Measurements from ENCODE around the gene SCN1B. TPM values are rescaled to one million over a fixed set of nuclear protein-coding genes. Genes with fewer than 3 reads are reported as not detected.

SCN1B gene
- total and polyA plus RNA-seq, 7 donors: 55.6 to 345 (median 248) TPM

- WGBS, 3 donors: 14 to 29% (median 21%) methylated on average over 3 of the region's 3 CpGs
- Histone ChIP-seq H3K9me3 (no peaks in the 10 kb centered on the region), H3K4me3 (no peak overlapping the region), H3K4me1 (peaks cover 21% of the 10 kb centered on the region), H3K27ac (peak overlapping the region; percentile 16), H3K36me3 (ENCODE audit: insufficient read depth in 1 of 2, low read depth in 1 of 2) (no peaks in the 10 kb centered on the region), H3K27me3 (ENCODE audit: insufficient read depth in 3 of 3, low read length in 2 of 3) (no peaks in the 10 kb centered on the region)
- no peak for TF ChIP-seq CTCF (IDR thresholded peaks at IDR 0.05)
- peak; percentile 29 to 54 (median 50) for ATAC-seq
- intact Hi-C loops (cut with DNase I): no loop called here
- DNase-seq: no peak
Measured at GRCh38 chr19:35055715-35056179, 25.5 kb downstream of the SCN1B start.

- Histone ChIP-seq H3K4me1 (peaks cover 21% of the 10 kb centered on the region), H3K9me3 (no peaks in the 10 kb centered on the region), H3K36me3 (ENCODE audit: insufficient read depth in 1 of 2, low read depth in 1 of 2) (no peaks in the 10 kb centered on the region), H3K27ac (peak overlapping the region; percentile 16), H3K27me3 (ENCODE audit: insufficient read depth in 3 of 3, low read length in 2 of 3) (no peaks in the 10 kb centered on the region), H3K4me3 (no peak overlapping the region)
- no peak for TF ChIP-seq CTCF (IDR thresholded peaks at IDR 0.05)
- intact Hi-C loops (cut with DNase I): no loop called here
- DNase-seq (no peak), ATAC-seq (peak in 2 of 4 donors; percentile 20 to 28)
- WGBS, 3 donors: 42 to 53% (median 45%) methylated on average over 6 of the region's 6 CpGs
Measured at GRCh38 chr19:35056513-35057063, 26.3 kb downstream of the SCN1B start.

GRCh38 chr19:35058370-35058769 lies 28.1 kb downstream of the SCN1B start:
- intact Hi-C loops (cut with DNase I): no loop called here
- DNase-seq: no peak
- no peak for TF ChIP-seq CTCF (IDR thresholded peaks at IDR 0.05)

GRCh38 chr19:35059006-35059798 lies 28.9 kb downstream of the SCN1B start:
- Histone ChIP-seq H3K4me3 (no peak overlapping the region), H3K27me3 (ENCODE audit: insufficient read depth in 3 of 3, low read length in 2 of 3) (no peaks in the 10 kb centered on the region), H3K36me3 (ENCODE audit: insufficient read depth in 1 of 2, low read depth in 1 of 2) (no peaks in the 10 kb centered on the region), H3K4me1 (peaks cover 14% of the 10 kb centered on the region), H3K27ac (no peak overlapping the region), H3K9me3 (no peaks in the 10 kb centered on the region)
- ATAC-seq (no peak), DNase-seq (no peak)
- TF ChIP-seq CTCF (IDR thresholded peaks at IDR 0.05): no peak
- WGBS, 3 donors: 87 to 91% (median 88%) methylated on average over 26 of the region's 26 CpGs
- intact Hi-C loops (cut with DNase I): no loop called here

More at GRCh38 chr19:35058370-35058769, 28.1 kb downstream of the SCN1B start:
- WGBS, 3 donors: 73 to 84% (median 79%) methylated on average over 2 of the region's 2 CpGs
- Histone ChIP-seq H3K4me3 (no peak overlapping the region), H3K27ac (no peak overlapping the region), H3K4me1 (peaks cover 15% of the 10 kb centered on the region), H3K27me3 (ENCODE audit: insufficient read depth in 3 of 3, low read length in 2 of 3) (no peaks in the 10 kb centered on the region), H3K36me3 (ENCODE audit: insufficient read depth in 1 of 2, low read depth in 1 of 2) (no peaks in the 10 kb centered on the region), H3K9me3 (no peaks in the 10 kb centered on the region)
- no peak for ATAC-seq

Measured in psoas muscle (tissue), 8 donors.